Activated T-cell treated with anti-CD3 and anti-CD28 coated beads for 48 hours (primary cell): ENCODE results near the gene NAA20.

Source experiments
- DNase-seq: peaks from one replicate; pipeline ENCODE4 v3.0.0-alpha.2; 2020; ENCODE audit warnings: low read depth

The NAA20 gene

GRCh38 chr20:20019123-20019522 is 2.0 kb downstream of the NAA20 start:
- DNase-seq = no peak

GRCh38 chr20:20020908-20021307 is 3.7 kb downstream of the NAA20 start:
- DNase-seq = no peak

GRCh38 chr20:20021835-20022234 is 4.7 kb downstream of the NAA20 start:
- DNase-seq = no peak

GRCh38 chr20:20022498-20022897 is 5.3 kb downstream of the NAA20 start:
- DNase-seq = no peak

GRCh38 chr20:20023395-20023794 is 6.2 kb downstream of the NAA20 start:
- no peak for DNase-seq

GRCh38 chr20:20024942-20025341 is 7.8 kb downstream of the NAA20 start:
- DNase-seq = no peak

- DNase-seq = no peak
These were observed 10.1 kb downstream of the NAA20 start for GRCh38 chr20:20027284-20027683.

GRCh38 chr20:20031790-20032189 is 14.6 kb downstream of the NAA20 start:
- DNase-seq = no peak

GRCh38 chr20:20034486-20034885 is 17.3 kb downstream of the NAA20 start:
- no peak for DNase-seq

- no peak for DNase-seq
These were observed 19.6 kb downstream of the NAA20 start for GRCh38 chr20:20036756-20037155.

- DNase-seq = no peak
These were observed 20.8 kb downstream of the NAA20 start for GRCh38 chr20:20037960-20038359.

- no peak for DNase-seq
These were observed 21.4 kb downstream of the NAA20 start for GRCh38 chr20:20038586-20038985.

GRCh38 chr20:20039752-20040387 is 22.7 kb downstream of the NAA20 start:
- DNase-seq = no peak

- no peak for DNase-seq
These were observed 34.6 kb downstream of the NAA20 start for GRCh38 chr20:20051767-20052073.

- DNase-seq = peak; percentile 93
These were observed 35.2 kb downstream of the NAA20 start, which contains the start of the genes CFAP61 and CRNKL1 for GRCh38 chr20:20052074-20052970. Gene CFAP61 (plus strand): TSS chr20:20052532. CDS start chr20:20056654, 4,122 bp downstream. Gene CRNKL1 (minus strand): TSS chr20:20052466. CDS start chr20:20052342, 124 bp downstream.

- DNase-seq = no peak
These were observed 43.3 kb downstream of the NAA20 start for GRCh38 chr20:20060234-20060998.

- no peak for DNase-seq
These were observed 47.0 kb downstream of the NAA20 start for GRCh38 chr20:20063941-20064702.

- no peak for DNase-seq
These were observed 48.2 kb downstream of the NAA20 start for GRCh38 chr20:20065361-20065760.

GRCh38 chr20:20070871-20071726 is 53.9 kb downstream of the NAA20 start:
- no peak for DNase-seq

- no peak for DNase-seq
These were observed 56.7 kb downstream of the NAA20 start for GRCh38 chr20:20073801-20074371.

GRCh38 chr20:20075032-20075431 is 57.9 kb downstream of the NAA20 start:
- DNase-seq = no peak
